Lower leg skin (tissue), 4 donors: ENCODE measurements around the gene EPS8L2. TPM values are rescaled to one million over a fixed set of nuclear protein-coding genes. Genes with fewer than 3 reads are reported as not detected.
A peak's percentile ranks its signal among the peaks of the same experiment; 100 is the strongest.

Source experiments
- DNase-seq, 2 donors: peaks; one replicate each; pipeline ENCODE4 v3.0.0-alpha.2; 2019; ENCODE audit warnings: low spot score in 2 of 2
- H3K4me3 ChIP-seq: fragments of 200-600 bp; sonication (generic); 2 replicates; pipeline ENCODE4 v1.5.1; 2017; ENCODE audit warnings: mild to moderate bottlenecking, low read depth; ENCODE audit not compliant: poor library complexity, severe bottlenecking
- CTCF ChIP-seq, 3 donors: fragments of 450-650 bp; IDR thresholded peaks; one replicate each; pipeline ENCODE4 v1.5.1; 2016; ENCODE audit warnings: antibody characterized with exemption in 3 of 3, mild to moderate bottlenecking in 3 of 3, moderate library complexity in 2 of 3
- POLR2A ChIP-seq, 2 donors: fragments of 450-650 bp; IDR thresholded peaks; one replicate each; pipeline ENCODE4 v1.6.1; 2016 to 2017; ENCODE audit warnings: antibody characterized with exemption in 2 of 2, mild to moderate bottlenecking in 1 of 2, moderate library complexity in 1 of 2
- WGBS, 2 donors: methylation state at CpG; one replicate each; pipeline ENCODE4 v1.1.5; 2018; 5-methylcytosine and 5-hydroxymethylcytosine counted together
- intact Hi-C: fragments of 100-400 bp; cut with DNase I; formaldehyde crosslinking; loops from one replicate; pipeline ENCODE4 v1.15.0; 2023; ENCODE audit warnings: low total_unique reads
- total RNA-seq, 4 donors: library from RNA; depleted of rRNA; stranded (reverse); fragments of >200 nt; gene quantifications; one replicate each; pipeline ENCODE4 v1.1.0, GENCODE V29; 2016

EPS8L2 gene
- total RNA-seq, 4 donors from 2014 or later, result 143 to 242 (median 164) TPM

- DNase-seq, result no peak
These were observed 2.5 kb upstream of the EPS8L2 start for GRCh38 chr11:703506-703905.

GRCh38 chr11:704228-704674 is 1.8 kb upstream of the EPS8L2 start:
- TF ChIP-seq POLR2A (IDR thresholded peaks at IDR 0.05) (no peak), CTCF (IDR thresholded peaks at IDR 0.05) (no peak)
- WGBS, 2 donors, result 85 to 89% methylated on average over 17 to 18 of the region's 18 CpGs
- DNase-seq, result no peak
- intact Hi-C loops, result no loop called here
- H3K4me3 ChIP-seq, result no peak overlapping the region

More at GRCh38 chr11:703506-703905, 2.5 kb upstream of the EPS8L2 start:
- H3K4me3 ChIP-seq, result no peak overlapping the region
- WGBS, 2 donors, result 89 to 92% methylated on average over 9 of the region's 9 CpGs
- intact Hi-C loops, result no loop called here
- TF ChIP-seq POLR2A (IDR thresholded peaks at IDR 0.05) (no peak), CTCF (IDR thresholded peaks at IDR 0.05) (no peak)

- intact Hi-C loops, result no loop called here
- 46 to 55% methylated on average over 20 to 26 of the region's 27 CpGs for WGBS, 2 donors
- H3K4me3 ChIP-seq, result no peak overlapping the region
- TF ChIP-seq POLR2A (IDR thresholded peaks at IDR 0.05), result no peak
- peak in 1 of 3 donors; percentile 16 for TF ChIP-seq CTCF (IDR thresholded peaks at IDR 0.05)
- DNase-seq, result no peak
These were observed 1.0 kb upstream of the EPS8L2 start for GRCh38 chr11:704781-705645.

GRCh38 chr11:706439-706956 is 467 bp downstream of the EPS8L2 start:
- TF ChIP-seq CTCF (IDR thresholded peaks at IDR 0.05) (no peak), POLR2A (IDR thresholded peaks at IDR 0.05) (no peak)
- peak overlapping the region; percentile 44 for H3K4me3 ChIP-seq
- intact Hi-C loops, result no loop called here
- no peak for DNase-seq
- 34% methylated on average over 4 of the region's 22 CpGs; no CpG with 5 or more reads in 1 of the 2 donors for WGBS, 2 donors

- peak overlapping the region; percentile 44 for H3K4me3 ChIP-seq
- intact Hi-C loops, result no loop called here
- 29 to 30% methylated on average over 21 to 30 of the region's 30 CpGs for WGBS, 2 donors
- peak in 1 of 3 donors; percentile 31 for TF ChIP-seq CTCF (IDR thresholded peaks at IDR 0.05)
- no peak for TF ChIP-seq POLR2A (IDR thresholded peaks at IDR 0.05)
- DNase-seq, result no peak
These were observed 1.2 kb downstream of the EPS8L2 start for GRCh38 chr11:706957-707816.
